ENCODE results near the gene SCN4A. TPM values are rescaled to one million over a fixed set of nuclear protein-coding genes. Genes with fewer than 3 reads are reported as not detected.

Gene SCN4A
- total RNA-seq, 2 donors from 2014 or later = 0.07 to 0.27 TPM

GRCh38 chr17:63999680-64000531, 27.2 kb upstream of the SCN4A start:
- no peak overlapping the region for H3K9ac ChIP-seq (ENCODE audit: low read depth in 2 of 2, low read length in 2 of 2)
- no peak overlapping the region for H3K27ac ChIP-seq
- TF ChIP-seq CTCF (IDR thresholded peaks at IDR 0.05) = no peak
- no peaks in the 10 kb centered on the region for H3K9me3 ChIP-seq
- H3K4me1 ChIP-seq = no peaks in the 10 kb centered on the region
- H3K36me3 ChIP-seq = no peaks in the 10 kb centered on the region
- intact Hi-C loops (cut with DNase I) = no loop called here
- peaks cover 5% of the 10 kb centered on the region for H3K27me3 ChIP-seq
- no peak for DNase-seq
- H3K4me3 ChIP-seq = no peak overlapping the region

- H3K4me3 ChIP-seq = peak overlapping the region; percentile 46
- no peak for TF ChIP-seq CTCF (IDR thresholded peaks at IDR 0.05)
- no peak for DNase-seq
- H3K4me1 ChIP-seq = no peaks in the 10 kb centered on the region
- H3K9ac ChIP-seq (ENCODE audit: low read depth in 2 of 2, low read length in 2 of 2) = peak overlapping the region; percentile 20 to 34
- H3K36me3 ChIP-seq = no peaks in the 10 kb centered on the region
- no peak overlapping the region for H3K27ac ChIP-seq
- no peaks in the 10 kb centered on the region for H3K9me3 ChIP-seq
- intact Hi-C loops (cut with DNase I) = no loop called here
- H3K27me3 ChIP-seq = peaks cover 5% of the 10 kb centered on the region
These were observed 26.3 kb upstream of the SCN4A start for GRCh38 chr17:63998721-63999679.

- H3K9me3 ChIP-seq = no peaks in the 10 kb centered on the region
- H3K4me3 ChIP-seq = peak within 1 kb of the TSS; percentile 46
- TF ChIP-seq CTCF (IDR thresholded peaks at IDR 0.05) = no peak
- peak; percentile 56 for DNase-seq
- H3K27ac ChIP-seq = no peak within 1 kb of the TSS
- H3K27me3 ChIP-seq = peaks cover 5% of the 10 kb centered on the region
- intact Hi-C loops (cut with DNase I) = no loop called here
- no peaks in the 10 kb centered on the region for H3K36me3 ChIP-seq
- peak within 1 kb of the TSS; percentile 20 to 34 for H3K9ac ChIP-seq (ENCODE audit: low read depth in 2 of 2, low read length in 2 of 2)
- H3K4me1 ChIP-seq = no peaks in the 10 kb centered on the region
These were observed 25.5 kb upstream of the SCN4A start, which contains the start of gene PRR29 for GRCh38 chr17:63998050-63998720. TSS of gene PRR29 (plus strand) at chr17:63998351. CDS start at chr17:63998365, 14 bp downstream.

- Histone ChIP-seq H3K27me3 (peaks cover 5% of the 10 kb centered on the region), H3K4me3 (peak overlapping the region; percentile 46), H3K9ac (ENCODE audit: low read depth in 2 of 2, low read length in 2 of 2) (no peak overlapping the region), H3K27ac (no peak overlapping the region), H3K4me1 (no peaks in the 10 kb centered on the region), H3K9me3 (no peaks in the 10 kb centered on the region), H3K36me3 (no peaks in the 10 kb centered on the region)
- intact Hi-C loops (cut with DNase I) = no loop called here
- DNase-seq = no peak
- no peak for TF ChIP-seq CTCF (IDR thresholded peaks at IDR 0.05)
These were observed 24.8 kb upstream of the SCN4A start for GRCh38 chr17:63997341-63998048.
